ENCODE data around the gene VIPR2. TPM values are rescaled to one million over a fixed set of nuclear protein-coding genes. Genes with fewer than 3 reads are reported as not detected.

VIPR2 gene
- total RNA-seq, 4 donors from 2014 or later = 1.8 to 3.7 (median 2.7) TPM

- Histone ChIP-seq H3K9me3 (no peaks in the 10 kb centered on the region), H3K36me3 (no peaks in the 10 kb centered on the region), H3K4me1 (peaks cover 0 to 7% (median 0%) of the 10 kb centered on the region in 4 donors), H3K4me3 (no peak overlapping the region), H3K27ac (no peak overlapping the region), H3K27me3 (peaks cover 6% of the 10 kb centered on the region)
- intact Hi-C loops (cut with DNase I; ENCODE audit: low total_unique reads) (no loop called here), in situ Hi-C loops (cut with MboI; ENCODE audit: low pct_ligation_motif_present in 1 of 4, low pct_unique_long_range_greater_than_20kb in 1 of 4, low sequenced_read_pairs in 3 of 4) (no loop called here)
- DNase-seq = no peak
- WGBS, 2 donors (ENCODE audit: low coverage in 1 of 2) = 0 to 74% methylated on average over 1 to 10 of the region's 10 CpGs
- no peak for TF ChIP-seq POLR2A (IDR thresholded peaks at IDR 0.05)
- no peak for TF ChIP-seq POLR2AphosphoS5 (IDR thresholded peaks at IDR 0.05)
- no peak for TF ChIP-seq EP300 (IDR thresholded peaks at IDR 0.05; ENCODE audit: low read depth)
- no peak for TF ChIP-seq CTCF (IDR thresholded peaks at IDR 0.05)
These were observed 26.0 kb downstream of the VIPR2 start for GRCh38 chr7:159118623-159119022.

GRCh38 chr7:159118197-159118595 is 26.5 kb downstream of the VIPR2 start:
- TF ChIP-seq POLR2AphosphoS5 (IDR thresholded peaks at IDR 0.05) = no peak
- DNase-seq = no peak
- intact Hi-C loops (cut with DNase I; ENCODE audit: low total_unique reads) (no loop called here), in situ Hi-C loops (cut with MboI; ENCODE audit: low pct_ligation_motif_present in 1 of 4, low pct_unique_long_range_greater_than_20kb in 1 of 4, low sequenced_read_pairs in 3 of 4) (no loop called here)
- H3K9me3 ChIP-seq = no peaks in the 10 kb centered on the region
- peaks cover 0 to 7% (median 0%) of the 10 kb centered on the region in 4 donors for H3K4me1 ChIP-seq
- no peak overlapping the region for H3K27ac ChIP-seq
- no peak overlapping the region for H3K4me3 ChIP-seq
- WGBS, 2 donors (ENCODE audit: low coverage in 1 of 2) = 78% methylated on average over 13 of the region's 13 CpGs; no CpG with 5 or more reads in 1 of the 2 donors
- peaks cover 9% of the 10 kb centered on the region for H3K27me3 ChIP-seq
- H3K36me3 ChIP-seq = no peaks in the 10 kb centered on the region

GRCh38 chr7:159117366-159118196 is 27.1 kb downstream of the VIPR2 start:
- intact Hi-C loops (cut with DNase I; ENCODE audit: low total_unique reads) (no loop called here), in situ Hi-C loops (cut with MboI; ENCODE audit: low pct_ligation_motif_present in 1 of 4, low pct_unique_long_range_greater_than_20kb in 1 of 4, low sequenced_read_pairs in 3 of 4) (no loop called here)
- peaks cover 15% of the 10 kb centered on the region for H3K27me3 ChIP-seq
- H3K9me3 ChIP-seq = no peaks in the 10 kb centered on the region
- no peaks in the 10 kb centered on the region for H3K36me3 ChIP-seq
- H3K27ac ChIP-seq = no peak overlapping the region
- DNase-seq = no peak
- H3K4me1 ChIP-seq = peaks cover 0 to 7% (median 0%) of the 10 kb centered on the region in 4 donors
- H3K4me3 ChIP-seq = no peak overlapping the region
- TF ChIP-seq CTCF (IDR thresholded peaks at IDR 0.05) (no peak), POLR2A (IDR thresholded peaks at IDR 0.05) (no peak), EP300 (IDR thresholded peaks at IDR 0.05; ENCODE audit: low read depth) (no peak), POLR2AphosphoS5 (IDR thresholded peaks at IDR 0.05) (no peak)
- 73% methylated on average over 17 of the region's 17 CpGs; no CpG with 5 or more reads in 1 of the 2 donors for WGBS, 2 donors (ENCODE audit: low coverage in 1 of 2)

GRCh38 chr7:159116581-159117339 is 27.9 kb downstream of the VIPR2 start:
- intact Hi-C loops (cut with DNase I; ENCODE audit: low total_unique reads) = no loop called here
- in situ Hi-C loops (cut with MboI; ENCODE audit: low pct_ligation_motif_present in 1 of 4, low pct_unique_long_range_greater_than_20kb in 1 of 4, low sequenced_read_pairs in 3 of 4) = no loop called here
- Histone ChIP-seq H3K27ac (no peak overlapping the region), H3K9me3 (no peaks in the 10 kb centered on the region), H3K36me3 (no peaks in the 10 kb centered on the region), H3K4me3 (no peak overlapping the region), H3K27me3 (peaks cover 24% of the 10 kb centered on the region), H3K4me1 (peaks cover 0 to 7% (median 0%) of the 10 kb centered on the region in 4 donors)
- no peak for DNase-seq
- no peak for TF ChIP-seq POLR2AphosphoS5 (IDR thresholded peaks at IDR 0.05)
- no peak for TF ChIP-seq CTCF (IDR thresholded peaks at IDR 0.05)
- TF ChIP-seq POLR2A (IDR thresholded peaks at IDR 0.05) = no peak
- TF ChIP-seq EP300 (IDR thresholded peaks at IDR 0.05; ENCODE audit: low read depth) = no peak
- 79 to 82% methylated on average over 11 to 16 of the region's 16 CpGs for WGBS, 2 donors (ENCODE audit: low coverage in 1 of 2)
